Fibroblast of the aortic adventitia (primary cell): Measurements from ENCODE around the gene AWAT2. TPM values are rescaled to one million over a fixed set of nuclear protein-coding genes. Genes with fewer than 3 reads are reported as not detected.

Experiments used
- DNase-seq: peaks from one replicate; pipeline ENCODE4 v3.0.0-alpha.2; 2010; ENCODE audit warnings: low read depth
- H3K4me3 ChIP-seq: 2 replicates; pipeline ENCODE4 v1.5.1; 2011; ENCODE audit warnings: low read depth, mild to moderate bottlenecking, control low read depth, low read length, moderate library complexity
- CTCF ChIP-seq: IDR thresholded peaks from 2 replicates; pipeline ENCODE4 v1.5.1; 2011; ENCODE audit warnings: mild to moderate bottlenecking, low read length, control low read depth, inconsistent platforms; ENCODE audit not compliant: insufficient read depth
- small RNA-seq: library from RNA; depleted of rRNA; stranded (forward); fragments of <200 nt; gene quantifications from one replicate; pipeline ENCODE3, GENCODE V24; 2012
- total RNA-seq: library from RNA; depleted of rRNA; stranded (reverse); fragments of >200 nt; gene quantifications from 2 replicates; pipeline ENCODE4 v1.2.3, GENCODE V29; 2012; ENCODE audit warnings: low replicate concordance

The AWAT2 gene
- total RNA-seq, 1 donor = under 0.01 TPM

- H3K4me3 ChIP-seq = no peak overlapping the region
- no peak for DNase-seq
- no peak for TF ChIP-seq CTCF
These were observed 58.1 kb downstream of the AWAT2 start for GRCh38 chrX:69991685-69992084.

Small RNA genes within 50 kb of the gene (small RNA-seq; reads per million reads assigned to genes)
- gene MIR676 = not detected

Other genes with a start within 250 kb of the AWAT2 start
- gene OTUD6A, start 12.5 kb upstream of the AWAT2 start, total RNA-seq = not detected in 2 replicates
- 64.6 and 117 TPM in 2 replicates for gene IGBP1, start 83.5 kb upstream of the AWAT2 start, total RNA-seq
- gene DGAT2L6, start 127.5 kb upstream of the AWAT2 start, total RNA-seq = not detected in 2 replicates
- not detected in 2 replicates for gene AWAT1, start 184.7 kb upstream of the AWAT2 start, total RNA-seq
- 0.09 and 0.41 TPM in 2 replicates for gene P2RY4, start 210.3 kb upstream of the AWAT2 start, total RNA-seq
- not detected in 2 replicates for gene ARR3, start 218.4 kb upstream of the AWAT2 start, total RNA-seq
- gene RAB41, start 232.2 kb upstream of the AWAT2 start, total RNA-seq = not detected in 2 replicates
- gene PDZD11, start 240.0 kb upstream of the AWAT2 start, total RNA-seq = 27.0 and 68.0 TPM in 2 replicates
- gene KIF4A, start 240.2 kb upstream of the AWAT2 start, total RNA-seq = 2.7 and 14.5 TPM in 2 replicates